HS-27A (cell line): ENCODE data around the gene PLB1.
"Not testable (repeated sequence)": the region's sequence is repeated elsewhere in the genome, so short reads cannot be mapped to it uniquely, and the experiment has no call there.

Experiments
- DNase-seq: peaks from one replicate; pipeline ENCODE4 v3.0.0-alpha.2; 2012; ENCODE audit warnings: low read depth, missing footprints

Gene PLB1

DNA sequence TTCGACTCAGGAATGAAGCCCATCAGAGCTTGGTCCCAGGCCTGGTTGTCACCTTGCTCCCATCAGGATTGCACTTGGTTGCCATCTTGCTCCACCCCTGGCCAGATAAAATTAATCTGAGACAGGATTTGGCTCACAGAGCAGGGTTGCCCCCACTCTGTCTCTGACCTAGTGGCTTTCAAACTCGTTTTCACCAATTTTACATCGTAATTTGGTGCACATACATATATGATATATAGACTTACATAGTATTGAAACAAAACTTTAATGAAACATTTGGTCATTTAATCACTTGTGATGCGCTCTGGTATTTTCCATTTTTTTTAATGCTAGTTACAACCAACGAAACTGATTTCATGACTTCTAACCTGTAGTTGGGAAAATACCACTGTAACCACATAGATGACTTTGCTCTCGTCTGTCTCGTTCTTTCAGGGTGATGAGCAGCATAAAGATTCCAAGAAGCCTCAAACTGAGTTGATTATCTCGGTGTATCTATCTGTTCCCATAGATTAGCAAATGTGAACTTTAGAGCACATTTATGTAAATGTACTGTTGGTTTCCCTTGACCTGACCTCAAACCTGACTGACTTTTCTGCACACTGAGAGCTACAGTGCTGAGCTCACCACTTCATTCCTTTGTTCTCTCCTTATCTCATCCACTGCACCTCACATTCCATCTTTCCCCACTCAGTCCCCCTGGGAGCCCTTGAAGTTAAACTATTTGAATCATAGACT is 30.5 kb upstream of the PLB1 start:
- DNase-seq, result no peak

DNA sequence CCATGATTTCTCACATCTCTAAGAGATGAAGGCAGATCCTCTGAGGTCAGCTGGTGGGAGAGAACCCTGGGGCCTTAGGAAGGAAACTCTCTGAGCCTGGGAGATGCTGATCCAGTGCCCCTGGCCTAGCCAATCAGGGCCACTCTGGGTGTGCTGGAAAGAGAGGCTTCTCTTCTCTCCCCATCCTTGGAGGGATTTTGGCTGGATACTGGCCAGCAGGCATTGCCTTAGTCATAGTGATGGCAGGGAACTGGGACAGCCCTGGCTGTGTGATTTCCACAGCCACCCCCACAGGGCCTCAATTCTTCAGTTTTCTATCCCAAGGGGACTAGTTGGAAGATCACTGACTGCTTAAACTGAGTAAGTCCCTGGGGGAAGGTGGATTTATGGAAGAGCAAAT is 26.6 kb upstream of the PLB1 start:
- no peak for DNase-seq

DNA sequence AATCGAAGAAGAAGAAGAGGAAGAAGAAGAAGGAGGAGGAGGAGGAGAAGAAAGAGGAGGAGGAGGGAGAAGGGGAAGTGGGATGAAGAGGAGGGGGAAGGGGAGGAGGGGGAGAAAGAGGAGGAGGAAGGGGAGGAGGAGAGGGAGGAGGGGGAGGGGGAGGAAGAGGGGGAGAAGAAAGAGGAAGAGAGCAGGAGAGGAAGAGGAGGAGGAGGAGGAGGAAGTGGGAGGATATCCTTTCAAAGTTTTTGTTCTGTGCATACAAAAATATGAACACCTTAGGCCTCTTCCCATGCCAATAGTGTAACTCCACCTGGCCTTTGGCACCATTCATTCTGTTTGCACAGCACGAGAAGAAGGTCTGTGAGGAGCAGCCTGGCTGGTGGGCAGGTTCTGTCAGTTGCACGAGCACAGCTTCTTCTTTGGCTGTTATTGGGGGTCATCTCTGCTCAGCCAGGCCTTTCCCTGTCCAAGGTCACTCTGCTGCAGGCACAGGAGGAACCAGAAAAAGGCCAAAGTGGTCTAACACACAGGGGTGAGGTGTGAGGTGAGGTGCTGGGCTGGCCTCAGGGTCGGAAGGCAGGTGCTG is 25.8 kb upstream of the PLB1 start:
- DNase-seq, result no peak

DNA sequence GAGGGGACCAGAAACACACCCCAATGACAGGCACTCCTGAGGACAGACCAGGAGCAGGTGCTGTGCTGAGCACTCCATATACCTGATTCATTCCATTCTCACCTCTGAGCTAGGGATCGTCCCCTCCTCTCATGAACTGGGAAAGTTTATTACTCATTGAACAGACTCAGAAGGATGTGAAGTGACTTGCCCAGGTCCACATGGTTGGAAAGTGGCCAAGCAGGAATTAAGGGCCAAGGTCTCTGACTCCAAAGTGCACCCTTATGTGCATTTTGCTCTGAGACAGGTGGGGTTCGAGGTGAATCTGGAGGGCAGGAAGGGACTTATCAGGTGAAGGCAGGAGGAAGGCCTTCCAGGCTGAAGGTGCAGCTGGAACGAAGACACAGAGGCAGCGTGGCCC is 25.1 kb upstream of the PLB1 start:
- no peak for DNase-seq

DNA sequence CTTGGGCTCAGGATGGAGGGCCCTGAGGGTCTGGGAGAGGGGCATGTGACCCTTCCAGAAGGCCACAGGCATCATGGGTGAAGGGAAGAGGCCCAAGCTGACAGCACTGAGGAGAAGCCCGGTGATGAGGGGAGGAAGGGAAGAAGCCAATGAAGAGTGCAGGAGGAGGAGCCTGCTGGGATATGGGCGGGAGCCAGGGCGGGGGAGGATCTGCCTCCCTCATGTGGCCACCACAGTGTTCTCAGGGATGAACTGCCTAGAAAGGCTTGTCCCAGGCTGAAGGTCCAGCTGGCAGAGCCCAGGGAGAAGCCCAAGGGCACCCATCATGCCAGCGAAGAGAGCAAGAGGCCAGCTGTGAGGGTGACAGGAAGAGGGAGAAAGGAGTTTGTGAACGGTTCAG is 24.6 kb upstream of the PLB1 start:
- DNase-seq, result no peak

DNA sequence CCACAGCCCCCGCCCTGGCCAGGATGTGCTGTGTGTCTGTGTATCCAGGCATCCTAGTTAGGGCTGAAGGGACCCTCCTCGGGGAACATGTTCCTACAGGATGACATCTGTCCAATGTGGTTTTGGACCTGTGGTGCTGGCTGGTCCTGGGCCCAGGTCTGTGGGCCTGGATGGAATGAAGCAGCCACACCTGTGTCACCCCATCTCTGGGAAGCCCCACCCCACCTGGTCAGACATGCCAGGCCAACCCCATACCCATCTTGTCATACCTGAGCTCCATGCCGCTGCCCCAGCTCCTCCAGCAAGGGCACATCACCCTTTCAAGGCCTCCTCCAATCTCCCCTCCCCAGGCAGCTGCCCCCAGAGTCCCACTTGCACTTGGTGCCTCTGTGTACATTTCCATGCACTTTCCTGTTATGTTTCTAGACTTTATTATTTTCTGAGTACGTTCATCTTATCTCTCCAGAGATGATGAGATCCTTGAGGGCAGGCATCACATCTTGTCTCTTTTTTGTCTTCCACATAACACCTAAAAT is 24.1 kb upstream of the PLB1 start:
- no peak for DNase-seq

DNA sequence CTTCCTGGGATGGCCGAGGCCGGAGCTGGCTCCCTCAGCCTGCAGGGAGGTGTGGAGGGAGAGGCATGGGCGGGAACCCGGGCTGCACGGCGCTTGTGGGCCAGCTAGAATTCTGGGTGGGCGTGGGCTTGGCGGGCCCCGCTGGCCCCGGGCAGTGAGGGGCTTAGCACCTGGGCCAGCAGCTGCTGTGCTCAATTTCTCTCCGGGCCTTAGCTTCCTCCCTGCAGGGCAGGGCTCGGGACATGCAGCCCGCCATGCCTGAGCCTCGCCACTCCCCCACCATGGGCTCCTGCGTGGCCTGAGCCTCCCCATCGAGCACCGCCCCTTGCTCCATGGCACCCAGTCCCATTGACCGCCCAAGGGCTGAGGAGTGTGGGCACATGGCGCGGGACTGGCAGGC is 23.2 kb upstream of the PLB1 start:
- DNase-seq, result not testable (repeated sequence)

DNA sequence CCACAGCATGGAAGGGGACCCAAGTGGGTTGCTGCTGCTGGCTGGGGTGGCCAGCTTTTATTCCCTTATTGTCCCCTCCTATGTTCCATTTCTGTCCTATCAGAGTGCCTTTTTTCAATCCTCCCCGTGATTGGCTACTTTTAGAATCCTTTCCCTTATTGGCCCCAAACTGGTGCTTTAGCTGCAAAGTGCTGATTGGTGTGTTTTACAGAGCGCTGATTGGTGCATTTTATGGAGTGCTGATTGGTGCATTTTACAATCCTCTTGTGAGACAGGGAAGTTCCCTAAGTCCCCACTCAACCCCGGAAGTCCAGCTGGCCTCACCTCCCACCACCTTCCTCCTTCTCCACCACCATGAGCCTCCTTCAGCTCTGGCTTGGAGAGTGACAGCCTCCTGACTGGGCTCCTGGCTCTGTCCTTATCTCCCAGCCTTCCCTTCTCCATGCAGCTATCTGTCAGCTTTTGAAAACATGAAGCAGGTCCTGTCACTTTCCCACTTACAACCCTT is 20.7 kb upstream of the PLB1 start:
- DNase-seq, result no peak

DNA sequence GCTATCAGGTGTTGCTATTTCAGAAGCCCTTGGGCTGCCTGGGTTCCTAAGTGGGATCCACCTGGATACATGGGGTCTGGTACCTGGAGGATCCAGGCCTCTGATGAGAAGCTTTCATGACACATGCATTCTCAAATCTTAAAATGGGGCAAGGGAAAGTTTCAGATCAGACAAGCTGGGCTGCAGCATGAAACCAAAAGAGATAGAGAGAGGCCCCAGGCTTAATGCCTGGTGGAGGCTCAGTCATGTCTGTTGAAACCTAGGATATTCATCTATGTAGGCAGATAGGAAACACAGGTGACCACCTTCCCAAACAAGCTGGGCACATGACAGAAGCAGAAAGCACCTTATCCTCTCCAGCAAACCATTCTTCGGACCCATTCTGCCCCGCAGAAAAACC is 18.8 kb upstream of the PLB1 start:
- no peak for DNase-seq

DNA sequence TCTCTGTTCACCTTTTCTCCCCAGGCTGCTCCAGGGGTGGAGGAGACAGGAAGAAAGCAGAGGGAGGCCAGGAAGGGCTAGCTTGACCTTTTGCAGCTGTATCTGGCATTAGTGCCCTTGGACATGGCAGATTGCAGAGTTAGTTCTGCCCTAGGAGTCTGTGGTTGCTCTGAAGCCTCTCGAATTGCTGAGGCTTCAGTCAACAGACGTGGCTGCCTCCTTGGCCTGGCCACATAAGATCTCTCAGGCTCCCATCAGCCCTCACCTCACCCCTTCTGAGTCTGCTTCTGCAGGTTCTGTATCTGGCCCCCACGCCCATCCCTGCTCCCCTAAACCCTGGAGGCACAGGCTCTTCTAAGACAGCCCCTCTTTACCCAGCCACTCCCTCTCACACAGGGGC is 18.2 kb upstream of the PLB1 start:
- DNase-seq, result no peak

DNA sequence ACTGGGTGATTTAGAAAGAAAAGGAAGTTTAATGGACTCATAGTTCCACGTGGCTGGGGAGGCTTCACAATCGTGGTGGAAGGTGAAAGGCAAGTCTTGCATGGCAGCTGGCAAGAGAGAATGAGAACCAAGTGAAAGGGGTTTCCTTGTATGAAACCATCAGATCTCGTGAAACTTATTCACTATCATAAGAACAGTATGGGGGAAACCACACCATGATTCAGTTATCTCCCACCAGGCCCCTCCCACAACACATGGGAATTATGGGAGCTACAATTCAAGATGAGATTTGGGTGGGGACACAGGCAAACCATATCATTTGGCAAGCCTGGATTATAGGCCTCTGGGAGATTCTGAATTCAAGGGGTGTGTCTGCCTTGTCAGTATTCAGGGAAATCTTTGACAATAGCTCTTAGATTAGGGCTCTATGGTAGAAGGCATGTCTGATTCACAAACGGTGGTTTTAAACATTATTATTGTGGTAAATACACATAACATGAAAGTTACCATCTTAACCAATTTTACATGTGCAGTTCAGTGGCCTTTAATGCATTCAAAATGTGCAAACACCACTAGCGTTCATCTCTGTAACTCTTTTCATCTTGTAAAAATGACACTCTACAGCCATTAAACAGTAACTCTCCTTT is 15.3 kb upstream of the PLB1 start:
- no peak for DNase-seq

DNA sequence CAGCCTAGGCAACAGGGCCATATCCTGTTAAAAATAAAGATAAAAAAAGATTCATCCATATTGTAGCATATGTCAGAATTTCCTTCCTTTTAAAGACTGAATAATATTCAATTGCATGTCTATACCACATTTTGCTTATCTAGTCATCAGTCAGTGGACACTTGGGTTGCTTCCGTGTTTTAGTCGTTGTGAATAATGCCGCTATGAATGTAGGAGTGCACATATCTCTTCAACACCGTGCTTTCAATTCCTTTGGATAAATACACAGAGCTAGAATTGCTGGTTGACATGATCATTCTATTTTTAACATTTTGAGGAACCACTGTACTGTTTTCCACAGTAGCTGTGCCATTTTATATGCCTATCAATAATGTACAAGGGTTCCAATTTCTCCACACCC is 14.0 kb upstream of the PLB1 start:
- DNase-seq, result no peak

DNA sequence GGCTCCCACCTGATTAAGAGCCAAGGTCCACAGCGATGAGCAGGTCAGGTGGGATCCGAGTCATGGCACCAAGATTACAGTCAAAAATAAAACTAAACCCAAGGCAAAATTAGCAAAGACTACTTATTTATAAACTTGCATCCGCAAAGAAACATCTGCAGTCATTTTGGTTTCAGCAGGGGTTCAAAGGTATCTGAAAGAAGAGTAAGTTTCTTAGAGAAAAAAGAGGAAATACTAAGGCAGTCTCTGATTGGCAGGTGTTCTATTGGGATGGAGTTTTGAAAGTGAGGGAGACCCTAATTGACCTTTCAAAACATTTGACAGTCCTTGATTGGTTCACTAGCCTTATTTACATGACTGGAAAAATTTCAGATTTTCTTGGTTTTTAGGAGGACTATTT is 11.0 kb upstream of the PLB1 start:
- no peak for DNase-seq

DNA sequence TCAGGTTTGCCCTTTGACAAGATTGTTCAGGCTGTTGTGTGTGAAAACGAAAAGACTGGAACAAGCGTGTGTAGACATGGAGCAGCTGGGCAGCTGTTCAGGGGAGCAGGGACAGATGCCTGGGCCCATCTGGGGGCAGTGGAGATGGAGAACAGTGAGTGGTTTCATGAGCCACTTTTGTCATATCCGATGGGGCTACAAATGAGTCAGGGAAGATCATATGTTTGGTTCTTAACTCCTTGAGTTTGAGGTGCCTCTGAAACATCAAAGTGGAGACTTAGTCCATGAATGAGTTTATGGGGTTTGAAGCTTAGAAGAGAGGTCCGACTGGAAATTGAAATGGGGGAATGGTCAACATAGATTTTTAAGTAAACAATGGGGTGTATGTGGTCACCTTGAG is 9.3 kb upstream of the PLB1 start:
- DNase-seq, result no peak

DNA sequence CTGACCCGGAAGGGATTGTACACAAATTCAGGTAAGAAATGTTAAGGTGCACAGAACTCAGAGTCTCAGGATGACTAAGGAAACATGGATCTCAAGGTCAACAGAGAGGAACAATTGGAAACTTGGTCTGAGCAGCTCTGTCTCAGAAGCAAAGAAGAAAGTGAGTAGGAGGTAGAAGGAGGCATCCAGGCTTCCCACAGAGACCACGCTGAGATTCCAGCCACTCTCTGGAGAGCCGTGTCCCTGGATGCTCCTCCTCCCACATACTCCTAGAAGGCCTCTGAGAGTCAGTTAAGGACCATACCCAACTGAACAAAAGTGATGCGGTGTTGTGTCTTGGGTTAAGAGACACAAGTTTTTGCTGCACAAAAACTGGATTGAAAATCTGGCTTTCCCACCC is 8.6 kb upstream of the PLB1 start:
- no peak for DNase-seq

DNA sequence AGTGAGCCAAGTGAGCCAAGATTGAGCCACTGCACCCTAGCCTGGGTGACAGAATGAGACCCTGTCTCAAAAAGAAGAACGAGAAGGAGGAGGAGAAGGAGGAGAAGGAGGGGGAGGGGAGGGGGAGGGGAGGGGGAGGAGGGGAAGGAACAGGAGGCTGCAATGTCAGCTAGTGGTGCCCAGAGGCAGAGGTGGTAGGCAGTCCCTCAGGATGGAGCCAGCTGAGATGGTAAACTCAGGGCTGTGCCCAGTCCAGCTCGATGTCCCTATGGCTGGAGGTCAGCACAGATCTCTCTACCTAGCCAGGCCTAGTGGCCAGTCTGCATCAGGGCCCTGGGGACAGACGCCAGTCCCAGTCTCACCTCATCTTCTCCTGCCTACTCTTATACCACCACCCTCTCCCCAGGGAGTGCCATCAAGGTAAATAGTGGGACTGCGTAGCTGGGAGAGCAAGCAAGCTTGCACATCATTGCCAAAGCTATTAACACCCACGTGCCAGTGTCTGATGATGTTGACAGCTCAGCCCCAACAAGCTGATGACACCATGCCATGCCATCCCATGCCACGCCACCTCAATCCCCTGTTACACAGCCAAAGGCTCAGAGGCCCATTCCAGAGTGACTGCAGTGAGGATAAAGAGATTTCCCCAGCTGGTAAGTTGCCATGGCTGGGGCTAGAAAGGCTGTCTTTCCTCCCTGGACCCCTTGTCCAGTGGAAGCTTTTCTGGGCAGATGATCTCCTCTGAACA is 7.6 kb upstream of the PLB1 start:
- no peak for DNase-seq

DNA sequence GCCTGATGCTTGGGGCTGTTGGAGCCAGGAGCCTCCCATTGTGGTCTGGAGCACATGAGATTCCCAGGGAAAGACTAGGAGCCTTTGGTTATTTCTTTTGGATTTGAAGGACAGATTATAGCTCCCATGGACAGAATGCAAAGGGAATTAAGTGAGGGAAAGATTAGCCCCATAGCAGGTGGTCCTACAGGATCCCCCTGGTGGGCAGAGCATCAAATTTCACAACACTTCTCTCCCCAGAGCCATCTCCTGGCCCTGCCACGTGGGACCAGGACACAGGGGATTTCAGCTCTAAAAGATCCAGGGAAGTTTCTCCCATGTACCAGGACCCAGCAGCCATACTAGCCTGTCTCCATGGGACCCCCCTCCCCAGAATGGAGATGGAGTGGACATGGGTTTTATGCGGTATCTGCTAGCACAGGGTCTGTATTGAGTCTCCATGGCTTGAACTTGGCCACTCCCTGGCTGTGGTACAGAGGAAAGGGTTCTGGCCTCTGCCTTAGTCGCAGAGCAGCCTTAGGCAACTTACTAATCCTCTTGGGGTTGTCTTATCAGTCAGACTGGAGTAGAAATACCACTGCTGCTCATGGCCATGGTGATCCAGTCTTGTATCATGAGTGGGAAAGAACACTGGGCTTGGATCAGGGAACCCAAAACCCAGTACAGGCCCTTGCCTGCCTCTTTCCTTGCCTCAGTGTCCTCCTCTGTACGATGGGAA is 6.8 kb upstream of the PLB1 start:
- DNase-seq, result no peak

DNA sequence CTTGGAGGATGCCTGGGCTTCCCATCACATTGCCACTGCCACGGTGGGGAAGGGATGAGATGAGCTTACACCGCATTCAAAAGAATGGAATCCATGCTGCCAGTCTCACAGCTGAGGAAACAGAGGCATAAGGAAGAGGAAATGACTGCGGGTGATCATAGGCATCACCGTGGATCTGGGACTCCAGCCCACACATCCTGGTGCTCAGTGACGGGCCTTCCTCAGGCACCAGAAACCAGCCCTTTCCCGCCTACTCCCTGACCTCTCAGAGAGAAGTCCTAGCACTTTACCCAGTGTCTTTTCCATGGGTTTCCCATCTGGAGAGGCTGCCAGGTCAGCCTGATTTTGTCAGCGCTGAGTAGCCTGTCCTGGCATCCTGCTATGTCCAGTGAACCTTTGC is 5.3 kb upstream of the PLB1 start:
- no peak for DNase-seq

DNA sequence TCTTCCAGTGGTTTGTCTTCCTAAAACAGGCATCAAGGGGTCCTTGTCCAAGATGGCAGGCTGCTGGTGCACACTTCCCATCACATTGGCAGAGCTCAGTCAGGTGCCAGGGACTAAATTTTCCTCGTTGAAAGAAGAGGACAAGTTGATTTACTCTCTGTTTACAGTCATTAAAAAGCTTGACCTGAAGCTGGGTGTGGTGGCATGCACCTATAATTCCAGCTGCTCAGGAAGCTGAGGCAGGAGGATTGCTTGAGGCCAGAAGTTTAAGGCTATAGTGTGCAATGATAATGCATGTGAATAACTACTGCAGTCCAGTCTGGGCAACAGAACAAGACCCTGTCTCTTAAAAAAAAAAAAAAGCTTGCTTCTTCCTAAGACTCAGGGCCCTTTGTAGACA is 3.6 kb upstream of the PLB1 start:
- DNase-seq, result no peak

DNA sequence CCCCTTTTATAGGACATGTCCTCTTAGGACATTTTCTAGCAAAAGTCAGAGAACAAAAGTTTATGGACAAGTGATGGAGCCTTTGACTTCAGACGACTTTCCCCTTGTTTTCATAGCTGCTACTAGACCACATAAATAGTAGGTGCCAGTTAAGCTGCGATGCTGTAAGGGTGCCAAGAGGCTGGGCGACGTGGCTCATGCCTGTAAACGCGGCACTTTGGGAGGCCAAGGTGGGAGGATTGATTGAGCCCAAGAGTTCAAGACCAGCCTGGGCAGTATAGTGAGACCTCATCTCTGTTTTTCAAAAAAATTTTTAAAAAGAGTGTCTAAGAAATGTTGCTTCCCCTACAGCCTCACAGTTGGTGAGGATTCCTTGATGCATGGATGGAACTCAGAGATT is 2.2 kb upstream of the PLB1 start:
- DNase-seq, result no peak

DNA sequence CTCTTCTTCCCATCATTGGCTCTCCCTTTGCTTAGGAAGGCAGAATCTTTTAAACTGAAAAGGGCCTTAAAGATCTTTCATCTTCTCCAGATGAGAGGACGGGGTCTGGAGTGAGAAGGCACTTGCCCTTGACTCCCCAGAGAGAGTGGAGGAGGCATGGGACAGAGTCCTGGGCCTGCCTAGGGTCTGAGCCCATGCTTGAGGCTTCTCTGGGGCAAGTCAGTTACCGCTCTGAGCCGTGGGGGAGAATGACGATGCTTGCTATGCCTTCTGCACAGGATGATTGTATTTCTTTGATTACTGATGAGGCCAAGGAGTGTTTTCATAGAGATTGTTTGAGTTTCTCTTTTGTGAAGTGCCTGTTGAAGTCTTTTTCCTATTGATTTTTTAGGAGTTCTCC is 921 bp downstream of the PLB1 start:
- no peak for DNase-seq

DNA sequence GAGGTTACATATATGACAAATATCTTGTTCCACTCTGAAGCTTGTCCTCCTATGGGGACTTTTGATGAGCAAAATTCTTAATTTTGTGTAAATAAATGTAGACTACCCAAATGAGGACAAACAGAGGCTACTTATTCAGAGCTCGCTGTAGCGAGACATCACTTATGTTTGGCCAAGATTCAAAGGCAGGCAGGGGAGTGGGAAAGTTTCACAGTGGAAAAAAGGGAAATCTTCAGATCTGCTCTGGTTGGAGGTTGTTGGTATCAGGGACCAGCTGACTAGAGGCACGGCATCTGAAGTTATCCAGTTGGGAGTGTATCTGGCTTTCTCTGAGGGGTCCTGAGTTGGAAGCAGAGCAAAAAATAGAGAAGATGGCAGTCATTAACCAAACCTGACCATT is 1.3 kb downstream of the PLB1 start:
- DNase-seq, result no peak
